HG03460 (cell line): ENCODE data around the gene KATNIP.
A peak's percentile ranks its signal among the peaks of the same experiment; 100 is the strongest.
"Not testable (repeated sequence)": the region's sequence is repeated elsewhere in the genome, so short reads cannot be mapped to it uniquely, and the experiment has no call there.

ENCODE experiments used
- ATAC-seq: cut with Tn5 transposase; IDR thresholded peaks from one replicate; pipeline ENCODE4 v1.9.1; 2021; ENCODE audit not compliant: unreplicated experiment

The KATNIP gene

GRCh38 chr16:27534256-27534655 lies 15.7 kb upstream of the KATNIP start:
- no peak for ATAC-seq

- ATAC-seq = no peak
Observed at GRCh38 chr16:27538528-27538927, 11.4 kb upstream of the KATNIP start.

- no peak for ATAC-seq
Observed at GRCh38 chr16:27539120-27539519, 10.8 kb upstream of the KATNIP start.

GRCh38 chr16:27539636-27540035 lies 10.3 kb upstream of the KATNIP start:
- no peak for ATAC-seq

- ATAC-seq = no peak
Observed at GRCh38 chr16:27543801-27544200, 6.1 kb upstream of the KATNIP start.

- ATAC-seq = no peak
Observed at GRCh38 chr16:27544671-27545070, 5.3 kb upstream of the KATNIP start.

GRCh38 chr16:27547134-27547533 lies 2.8 kb upstream of the KATNIP start:
- ATAC-seq = no peak

- no peak for ATAC-seq
Observed at GRCh38 chr16:27547851-27548250, 2.1 kb upstream of the KATNIP start.

- ATAC-seq = peak; percentile 33
Observed at GRCh38 chr16:27549464-27549745, 539 bp upstream of the KATNIP start.

- ATAC-seq = no peak
Observed at GRCh38 chr16:27550582-27550920, 607 bp downstream of the KATNIP start.

GRCh38 chr16:27551036-27551435 lies 1.1 kb downstream of the KATNIP start:
- ATAC-seq = no peak

GRCh38 chr16:27556471-27556870 lies 6.5 kb downstream of the KATNIP start:
- ATAC-seq = no peak

GRCh38 chr16:27558434-27558833 lies 8.5 kb downstream of the KATNIP start:
- ATAC-seq = no peak

- no peak for ATAC-seq
Observed at GRCh38 chr16:27558932-27559331, 9.0 kb downstream of the KATNIP start.

- ATAC-seq = no peak
Observed at GRCh38 chr16:27561216-27561615, 11.3 kb downstream of the KATNIP start.

GRCh38 chr16:27564224-27564623 lies 14.3 kb downstream of the KATNIP start:
- no peak for ATAC-seq

GRCh38 chr16:27566417-27566816 lies 16.5 kb downstream of the KATNIP start:
- no peak for ATAC-seq

- no peak for ATAC-seq
Observed at GRCh38 chr16:27568077-27568476, 18.1 kb downstream of the KATNIP start.

GRCh38 chr16:27570986-27571385 lies 21.0 kb downstream of the KATNIP start:
- ATAC-seq = not testable (repeated sequence)

- no peak for ATAC-seq
Observed at GRCh38 chr16:27571433-27572326, 21.7 kb downstream of the KATNIP start.

GRCh38 chr16:27572711-27573110 lies 22.8 kb downstream of the KATNIP start:
- no peak for ATAC-seq

- ATAC-seq = no peak
Observed at GRCh38 chr16:27576729-27577128, 26.8 kb downstream of the KATNIP start.
